LNCaP clone FGC (cell line): Measurements from ENCODE around the gene TAPT1.
A peak's percentile ranks its signal among the peaks of the same experiment; 100 is the strongest.

Experiments used
- DNase-seq: peaks from one replicate; pipeline ENCODE4 v3.0.0-alpha.2; 2011; ENCODE audit warnings: low read depth
- H3K4me3 ChIP-seq: 2 replicates; pipeline ENCODE4 v1.5.1; 2011; ENCODE audit warnings: mild to moderate bottlenecking, low read depth, low read length, control low read depth
- CTCF ChIP-seq: IDR thresholded peaks from 2 replicates; pipeline ENCODE4 v1.5.1; 2012; ENCODE audit warnings: mild to moderate bottlenecking; ENCODE audit not compliant: control insufficient read depth, insufficient read depth; ENCODE audit errors: extremely low read depth

Gene TAPT1

GRCh38 chr4:16226816-16227461, 668 bp upstream of the TAPT1 start:
- no peak for TF ChIP-seq CTCF
- peak overlapping the region; percentile 83 for H3K4me3 ChIP-seq
- DNase-seq = no peak

- H3K4me3 ChIP-seq = peak overlapping the region; percentile 83
- TF ChIP-seq CTCF = no peak
- no peak for DNase-seq
Measured at GRCh38 chr4:16225167-16225862, 956 bp downstream of the TAPT1 start.

- peak overlapping the region; percentile 83 for H3K4me3 ChIP-seq
- DNase-seq = peak; percentile 38
- no peak for TF ChIP-seq CTCF
Measured at GRCh38 chr4:16224264-16225166, 1.8 kb downstream of the TAPT1 start.

GRCh38 chr4:16222957-16223527, 3.2 kb downstream of the TAPT1 start:
- no peak overlapping the region for H3K4me3 ChIP-seq
- no peak for DNase-seq
- no peak for TF ChIP-seq CTCF

GRCh38 chr4:16218950-16219349, 7.3 kb downstream of the TAPT1 start:
- no peak for TF ChIP-seq CTCF
- no peak for DNase-seq
- no peak overlapping the region for H3K4me3 ChIP-seq

- H3K4me3 ChIP-seq = no peak overlapping the region
- no peak for TF ChIP-seq CTCF
- DNase-seq = no peak
Measured at GRCh38 chr4:16217300-16218051, 8.8 kb downstream of the TAPT1 start.
